GM21737 (cell line): ENCODE results near the gene FBXL19.

Experiments
- ATAC-seq: cut with Tn5 transposase; IDR thresholded peaks from one replicate; pipeline ENCODE4 v1.9.1; 2021; ENCODE audit warnings: mild to moderate bottlenecking, moderate library complexity; ENCODE audit not compliant: unreplicated experiment

FBXL19 gene

GRCh38 chr16:30984669-30985400 is 61.5 kb downstream of the FBXL19 start, which contains the start of gene HSD3B7:
HSD3B7 (plus strand) TSS chr16:30985207; CDS start chr16:30985659, 452 bp downstream.
- ATAC-seq, result no peak

GRCh38 chr16:30985401-30986128 is 62.2 kb downstream of the FBXL19 start:
- no peak for ATAC-seq

- ATAC-seq, result no peak
Measured at GRCh38 chr16:30986129-30986991, 63.0 kb downstream of the FBXL19 start.

- ATAC-seq, result no peak
Measured at GRCh38 chr16:30987581-30988190, 64.3 kb downstream of the FBXL19 start.

GRCh38 chr16:30989469-30990047 is 66.2 kb downstream of the FBXL19 start:
- ATAC-seq, result no peak

GRCh38 chr16:30990105-30990504 is 66.7 kb downstream of the FBXL19 start:
- ATAC-seq, result no peak

DNA sequence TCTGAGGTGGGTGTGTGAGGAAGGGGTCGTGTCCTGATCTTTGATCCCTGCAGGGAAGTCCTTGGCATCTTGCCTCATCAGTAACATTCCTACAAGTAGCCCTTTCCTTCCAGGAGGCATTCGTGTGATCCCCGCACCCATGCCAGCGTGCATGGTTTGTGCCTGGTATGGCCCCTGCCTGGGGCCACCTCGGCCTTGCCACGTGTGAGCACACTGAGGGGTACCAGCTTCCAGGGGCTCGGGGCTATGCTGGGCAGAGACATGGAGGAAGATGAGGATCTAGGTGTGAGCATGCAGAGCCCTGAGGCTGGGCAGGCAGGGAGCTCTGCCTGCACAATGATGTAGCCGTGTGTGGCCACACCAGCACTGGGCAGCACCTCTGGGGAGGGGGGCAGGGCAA is 67.7 kb downstream of the FBXL19 start:
- no peak for ATAC-seq

DNA sequence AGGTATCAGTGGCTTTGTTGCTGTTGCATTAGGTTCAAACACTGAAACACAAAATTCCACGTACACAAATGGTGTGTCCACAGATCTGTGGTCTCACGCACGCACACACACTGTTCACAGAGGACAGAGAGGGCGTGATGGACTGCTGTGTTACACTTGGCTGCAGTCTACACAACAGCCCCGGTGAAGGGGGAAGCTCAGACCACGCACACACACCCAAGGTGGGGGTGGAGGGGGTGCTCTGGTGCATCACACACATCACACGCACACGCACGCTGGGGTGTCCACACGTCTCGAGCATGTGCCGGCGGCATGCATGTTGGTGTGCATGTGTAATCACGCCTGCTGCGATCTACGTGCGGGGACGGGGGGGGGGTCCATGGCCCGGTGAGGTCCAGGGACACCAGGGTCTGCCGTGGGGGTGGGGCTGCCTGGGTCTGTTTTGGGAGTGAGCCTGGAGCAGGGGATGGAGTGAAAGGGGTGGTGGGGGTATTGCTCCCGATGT is 69.0 kb downstream of the FBXL19 start:
- ATAC-seq, result no peak

GRCh38 chr16:30992931-30993816 is 69.8 kb downstream of the FBXL19 start:
- ATAC-seq, result no peak

DNA sequence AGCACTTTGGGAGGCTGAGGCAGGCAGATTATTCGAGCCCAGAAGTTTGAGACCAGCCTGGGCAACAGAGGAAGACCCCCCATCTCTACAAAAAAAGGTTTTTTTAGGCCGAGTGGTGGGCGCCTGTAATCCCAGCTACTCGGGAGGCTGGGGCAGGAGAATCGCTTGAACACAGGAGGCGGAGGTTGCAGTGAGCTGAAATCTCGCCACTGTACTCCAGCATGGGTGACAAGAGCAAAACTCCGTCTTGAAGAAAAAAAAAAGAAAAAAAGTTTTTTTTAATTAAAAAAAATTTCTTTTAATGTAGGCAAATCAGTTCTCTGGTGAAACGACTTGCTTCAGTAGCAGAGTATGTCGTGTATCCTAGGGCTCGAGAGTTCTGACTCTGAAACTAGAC is 72.6 kb downstream of the FBXL19 start:
- no peak for ATAC-seq

- no peak for ATAC-seq
Measured at GRCh38 chr16:30996324-30996984, 73.1 kb downstream of the FBXL19 start.

DNA sequence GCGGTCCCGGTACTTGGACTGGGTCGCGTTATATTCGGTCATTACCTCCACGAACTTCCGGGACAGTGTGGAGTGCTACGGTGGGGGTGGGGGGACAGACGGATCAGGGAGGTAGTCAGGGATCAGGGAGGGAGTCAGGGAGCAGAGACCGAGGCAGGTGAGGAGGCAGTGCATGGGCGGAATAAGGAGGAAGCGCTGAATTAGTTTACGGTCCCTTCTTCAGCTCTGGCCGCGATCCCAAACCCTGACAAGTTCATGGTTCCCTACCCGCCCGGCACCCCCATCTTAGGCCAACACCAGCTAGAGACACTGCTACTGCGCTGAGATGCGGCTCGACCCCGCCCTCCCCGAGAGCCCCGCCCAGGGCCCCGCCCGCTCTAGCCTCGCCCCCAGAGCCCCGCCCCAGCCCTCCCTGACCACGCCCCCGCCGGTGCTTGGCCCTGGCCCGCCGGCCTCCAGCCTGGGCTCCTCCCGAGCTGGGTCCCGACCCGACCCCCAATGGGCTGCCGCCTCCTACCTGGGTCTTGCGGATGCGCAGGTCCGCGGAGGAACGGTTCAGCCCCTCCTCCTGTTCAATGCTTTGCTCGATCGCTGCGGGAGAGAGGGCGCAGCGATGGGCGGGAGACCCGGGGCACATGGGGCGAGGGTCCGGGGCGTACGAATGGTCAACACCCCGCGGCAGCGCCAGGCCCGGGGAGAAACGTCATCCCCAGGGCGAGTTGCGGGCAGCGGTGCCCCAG is 73.8 kb downstream of the FBXL19 start:
- peak; percentile 87 for ATAC-seq

DNA sequence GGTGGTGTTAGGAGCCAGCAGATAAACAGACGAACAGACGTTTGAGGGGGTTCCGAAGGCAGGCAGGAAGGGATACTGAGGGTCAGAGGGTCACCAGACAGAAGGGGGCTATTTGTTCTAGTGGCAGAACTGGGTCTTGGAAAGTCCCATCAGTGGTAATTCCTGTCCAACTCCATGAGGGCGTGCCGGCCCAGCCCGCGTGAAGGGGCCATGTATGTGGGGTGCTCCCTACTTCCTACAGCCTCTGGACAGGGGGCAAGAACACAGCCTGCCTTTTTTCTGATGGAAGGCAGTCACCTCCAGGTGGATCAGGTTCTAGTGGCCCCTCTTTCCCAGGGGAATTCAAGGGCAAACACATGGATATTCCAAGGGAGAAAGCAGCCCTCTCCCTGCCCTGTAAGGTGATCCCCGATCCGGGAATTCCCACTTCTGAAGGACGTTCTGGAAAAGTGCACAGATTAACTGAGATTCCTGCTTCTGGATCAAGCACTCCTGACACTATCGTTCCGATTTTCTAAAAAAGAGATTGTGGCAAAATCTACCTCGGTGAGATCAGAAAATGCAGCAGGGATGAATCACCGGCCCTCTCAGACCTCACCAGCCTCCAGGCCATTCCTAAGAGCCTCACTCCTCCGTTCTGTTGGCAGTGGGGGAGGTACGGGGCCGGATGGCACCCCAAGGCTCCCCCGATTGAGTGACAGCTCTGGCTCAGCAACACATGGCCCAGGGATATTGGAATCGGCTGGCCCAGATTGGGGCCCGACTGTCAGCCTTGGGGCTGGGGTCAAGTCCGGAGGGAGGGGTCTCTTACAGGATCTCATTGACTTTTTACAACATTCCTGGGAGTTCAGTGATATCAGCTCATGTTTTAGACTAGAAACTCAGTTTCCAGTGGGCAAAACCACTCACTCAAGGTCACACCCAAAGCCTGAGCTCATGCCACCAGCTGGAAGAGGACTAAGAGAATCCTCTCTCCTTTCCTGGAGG is 74.6 kb downstream of the FBXL19 start:
- ATAC-seq, result no peak
